ENCODE measurements around the gene SAXO2. TPM values are rescaled to one million over a fixed set of nuclear protein-coding genes. Genes with fewer than 3 reads are reported as not detected.
"Not testable (repeated sequence)": the region's sequence is repeated elsewhere in the genome, so short reads cannot be mapped to it uniquely, and the experiment has no call there.

Gene SAXO2
- polyA plus RNA-seq, 5 donors: 7.6 to 21.4 (median 14.5) TPM

DNA sequence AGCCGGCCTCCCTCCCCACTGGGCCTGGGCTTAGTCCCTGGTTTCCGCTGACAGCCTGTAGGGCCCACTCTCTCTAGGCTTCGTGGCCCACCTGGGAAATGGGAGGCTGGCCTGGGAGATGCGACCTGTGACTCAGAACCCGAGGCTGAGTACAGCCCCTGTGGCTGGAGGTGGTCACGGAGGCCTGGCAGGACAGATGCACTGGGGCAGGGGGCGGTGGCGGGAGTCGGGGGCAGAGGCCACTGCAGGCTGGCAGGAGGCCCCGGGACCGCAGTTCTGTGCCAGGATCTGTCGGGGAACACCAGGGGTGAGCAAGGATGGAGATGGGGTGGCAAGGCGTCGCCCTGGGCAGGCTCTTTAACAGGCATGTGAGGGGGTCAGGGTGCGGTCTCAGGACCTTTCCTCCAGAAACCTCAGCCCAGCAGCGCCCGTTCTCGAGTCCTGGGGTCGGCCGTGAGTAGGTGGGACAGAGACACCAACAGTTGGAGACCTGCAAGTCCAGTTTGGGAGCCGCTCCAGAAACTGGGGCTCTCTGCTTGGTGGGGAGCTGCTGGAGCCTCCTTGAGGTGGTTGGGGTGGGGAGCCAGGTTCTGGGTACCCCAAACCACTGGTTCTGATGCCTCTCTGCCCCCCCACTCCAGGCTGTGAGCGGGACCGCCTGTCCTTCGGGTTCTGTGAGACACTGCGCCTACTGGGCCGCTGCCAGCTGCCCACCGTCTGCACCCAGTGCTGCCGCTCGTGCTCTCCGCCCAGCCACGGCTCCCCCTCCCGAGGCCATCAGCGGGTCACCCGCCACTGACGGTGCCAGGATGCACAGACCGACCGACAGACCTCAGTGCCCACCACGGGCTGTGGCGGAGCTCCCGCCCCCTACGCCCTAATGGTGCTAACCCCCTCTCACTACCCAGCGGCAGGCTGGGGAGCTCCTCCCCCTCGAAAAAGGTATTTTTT, 71.3 kb downstream of the SAXO2 start:
- not testable (repeated sequence) for DNase-seq

Other genes with a start within 250 kb of the SAXO2 start
- gene MEX3B, start 216.8 kb upstream of the SAXO2 start, polyA plus RNA-seq (ENCODE audit: insufficient read depth in 1 of 5, insufficient read length in 5 of 5, low replicate concordance in 1 of 5): 10 to 100 TPM in 3 of 5 donors, 1 to 10 TPM in 2; 6.7 to 15.1 (median 10.7) TPM
- 10 to 100 TPM; 15.1 to 22.4 (median 20.7) TPM for gene EFL1, start 84 bp upstream of the SAXO2 start, polyA plus RNA-seq (ENCODE audit: insufficient read depth in 1 of 5, insufficient read length in 5 of 5, low replicate concordance in 1 of 5)
- 1 to 10 TPM; 4.7 to 9.6 (median 7.5) TPM for gene GOLGA6L10, start 86.7 kb downstream of the SAXO2 start, polyA plus RNA-seq (ENCODE audit: insufficient read depth in 1 of 5, insufficient read length in 5 of 5, low replicate concordance in 1 of 5)
- 10 to 100 TPM; 10.6 to 16.4 (median 12.1) TPM for gene GOLGA6L9, start 167.0 kb downstream of the SAXO2 start, polyA plus RNA-seq (ENCODE audit: insufficient read depth in 1 of 5, insufficient read length in 5 of 5, low replicate concordance in 1 of 5)